GM12865 (cell line): ENCODE results near the gene WASHC1.
A peak's percentile ranks its signal among the peaks of the same experiment; 100 is the strongest.
"Not testable (repeated sequence)": the region's sequence is repeated elsewhere in the genome, so short reads cannot be mapped to it uniquely, and the experiment has no call there.

Source experiments
- DNase-seq: peaks from one replicate; pipeline ENCODE4 v3.0.0; 2010; ENCODE audit warnings: low read depth
- H3K4me3 ChIP-seq: 2 replicates; pipeline ENCODE4 v1.5.1; 2011; ENCODE audit warnings: mild to moderate bottlenecking, low read depth, low read length, control low read depth

Gene WASHC1, protein sequence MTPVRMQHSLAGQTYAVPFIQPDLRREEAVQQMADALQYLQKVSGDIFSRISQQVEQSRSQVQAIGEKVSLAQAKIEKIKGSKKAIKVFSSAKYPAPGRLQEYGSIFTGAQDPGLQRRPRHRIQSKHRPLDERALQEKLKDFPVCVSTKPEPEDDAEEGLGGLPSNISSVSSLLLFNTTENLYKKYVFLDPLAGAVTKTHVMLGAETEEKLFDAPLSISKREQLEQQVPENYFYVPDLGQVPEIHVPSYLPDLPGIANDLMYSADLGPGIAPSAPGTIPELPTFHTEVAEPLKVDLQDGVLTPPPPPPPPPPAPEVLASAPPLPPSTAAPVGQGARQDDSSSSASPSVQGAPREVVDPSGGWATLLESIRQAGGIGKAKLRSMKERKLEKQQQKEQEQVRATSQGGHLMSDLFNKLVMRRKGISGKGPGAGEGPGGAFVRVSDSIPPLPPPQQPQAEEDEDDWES

GRCh38 chr9:29356-29755 is at the start of gene WASHC1:
Gene WASHC1, minus strand, starts transcription at chr9:29456. Its CDS starts 4,457 bp downstream, at chr9:24999.
- DNase-seq = not testable (repeated sequence)
- H3K4me3 ChIP-seq = peak within 1 kb of the TSS; percentile 42

GRCh38 chr9:78333-78732 is 49.1 kb upstream of the WASHC1 start:
- not testable (repeated sequence) for H3K4me3 ChIP-seq, DNase-seq

DNA sequence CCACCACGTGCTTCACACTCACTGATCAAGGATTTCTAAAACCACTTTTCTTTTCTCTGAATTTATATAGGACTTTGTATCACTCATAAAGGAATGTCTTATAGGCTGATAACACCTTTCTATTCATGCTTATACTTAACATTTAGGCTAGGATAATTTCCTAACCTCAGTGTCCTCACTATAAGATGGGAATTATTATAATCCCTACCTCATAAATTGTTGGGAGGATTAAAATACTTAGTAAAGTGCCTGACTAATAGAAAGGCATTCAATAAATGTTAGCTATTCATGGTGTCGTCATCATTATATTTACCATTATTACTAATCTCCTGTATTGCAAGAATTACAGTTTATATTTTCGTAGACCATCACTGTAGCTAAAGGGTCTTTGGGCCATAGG is 47.1 kb upstream of the WASHC1 start:
- DNase-seq = not testable (repeated sequence)

GRCh38 chr9:73900-74525 is 44.8 kb upstream of the WASHC1 start:
- not testable (repeated sequence) for H3K4me3 ChIP-seq, DNase-seq

More for the DNA sequence above, 47.1 kb upstream of the WASHC1 start:
- not testable (repeated sequence) for H3K4me3 ChIP-seq

DNA sequence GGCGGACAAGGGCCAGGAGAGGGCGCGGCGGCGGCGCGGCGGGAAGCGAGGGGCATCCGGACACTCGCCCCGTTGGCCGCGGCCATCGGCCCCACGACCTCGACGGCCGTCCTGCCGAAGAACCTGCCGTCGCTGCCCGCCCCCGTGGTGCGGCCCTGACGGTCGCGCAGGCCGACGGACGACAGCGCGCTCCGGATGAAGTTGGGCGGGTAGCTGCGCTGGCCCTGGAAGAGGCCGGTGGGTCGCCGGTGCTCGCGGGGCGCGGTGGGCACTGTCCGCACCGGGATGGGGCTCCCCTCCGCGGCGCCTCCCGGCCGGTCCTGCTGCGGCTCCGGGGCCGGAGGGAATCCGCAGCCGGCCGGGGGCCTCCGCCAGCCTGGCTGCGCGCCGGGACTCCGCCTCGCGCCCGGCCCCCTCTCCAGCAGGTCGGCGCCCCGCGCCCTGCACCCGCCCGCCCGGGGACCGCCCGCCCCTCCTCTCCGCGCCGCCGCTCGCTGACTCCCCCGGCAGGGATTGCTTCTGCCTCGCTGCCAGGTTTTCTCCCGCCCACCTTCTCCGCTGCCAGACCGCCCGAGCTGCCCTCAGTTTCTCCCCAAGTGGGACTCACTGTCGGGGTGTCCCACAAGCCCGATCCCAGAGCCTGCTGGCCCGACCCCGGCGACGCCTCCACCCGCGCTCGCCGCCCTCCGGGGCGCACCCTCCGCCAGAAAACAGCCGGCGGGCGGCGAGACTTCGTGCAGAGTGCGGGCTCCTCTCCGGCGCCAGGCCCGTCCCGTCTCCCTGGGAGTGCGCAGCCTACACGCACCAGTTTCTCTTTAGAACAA is 44.0 kb upstream of the WASHC1 start:
- not testable (repeated sequence) for DNase-seq, H3K4me3 ChIP-seq

- not testable (repeated sequence) for H3K4me3 ChIP-seq, DNase-seq
These were observed 33.9 kb upstream of the WASHC1 start for GRCh38 chr9:63031-63629.

DNA sequence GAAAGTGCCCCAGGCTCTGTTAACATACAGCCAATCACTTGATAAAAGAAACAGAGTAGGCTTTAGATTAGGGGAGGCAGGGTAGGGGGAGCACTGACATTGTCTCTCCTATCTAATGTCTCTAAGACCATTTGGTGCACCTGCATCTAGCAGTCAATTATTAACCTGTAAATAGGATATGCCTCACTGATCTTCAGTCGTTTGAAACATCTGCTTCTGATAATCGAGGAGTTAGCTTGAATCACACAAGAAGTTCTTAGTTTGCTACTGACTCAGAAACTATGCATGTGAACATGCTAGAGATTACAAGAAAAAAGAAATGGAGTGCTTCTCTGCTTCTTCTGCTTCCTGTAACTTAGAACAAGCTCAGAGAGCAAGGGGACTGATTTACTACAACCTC is 23.4 kb upstream of the WASHC1 start:
- not testable (repeated sequence) for H3K4me3 ChIP-seq, DNase-seq

DNA sequence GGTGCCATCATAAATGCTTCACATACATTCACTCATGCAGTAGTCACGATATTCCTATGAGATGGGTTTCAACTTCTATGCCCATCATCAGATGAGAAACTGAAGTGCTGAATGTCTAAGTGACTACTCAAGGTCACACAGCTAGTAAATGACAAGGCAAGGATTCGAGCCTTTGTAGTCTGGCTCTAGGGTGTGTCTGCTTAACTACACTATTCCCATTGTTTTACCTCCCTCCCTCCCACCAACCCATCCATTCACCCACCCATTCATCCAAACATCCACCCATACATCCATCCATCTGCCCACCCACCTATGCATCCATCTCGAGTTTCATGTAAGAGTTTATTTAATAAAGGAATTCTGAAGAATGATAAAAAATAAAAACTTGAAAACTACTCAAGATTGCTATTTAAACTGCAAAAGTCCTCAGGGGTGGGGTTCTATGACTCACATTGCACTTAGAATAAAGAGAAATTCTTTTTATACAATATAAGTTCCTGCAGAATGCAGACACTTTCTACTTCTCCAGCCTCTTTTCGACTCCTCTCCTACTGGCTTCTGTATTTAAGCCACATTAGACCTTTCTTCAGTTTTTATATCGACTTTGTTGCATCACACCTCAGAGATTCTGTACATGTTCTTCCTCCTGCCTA is 19.1 kb upstream of the WASHC1 start:
- DNase-seq, H3K4me3 ChIP-seq: not testable (repeated sequence)

- not testable (repeated sequence) for H3K4me3 ChIP-seq, DNase-seq
These were observed 17.5 kb upstream of the WASHC1 start for GRCh38 chr9:46639-47271.

- DNase-seq, H3K4me3 ChIP-seq: not testable (repeated sequence)
These were observed 16.9 kb upstream of the WASHC1 start for GRCh38 chr9:46164-46563.

DNA sequence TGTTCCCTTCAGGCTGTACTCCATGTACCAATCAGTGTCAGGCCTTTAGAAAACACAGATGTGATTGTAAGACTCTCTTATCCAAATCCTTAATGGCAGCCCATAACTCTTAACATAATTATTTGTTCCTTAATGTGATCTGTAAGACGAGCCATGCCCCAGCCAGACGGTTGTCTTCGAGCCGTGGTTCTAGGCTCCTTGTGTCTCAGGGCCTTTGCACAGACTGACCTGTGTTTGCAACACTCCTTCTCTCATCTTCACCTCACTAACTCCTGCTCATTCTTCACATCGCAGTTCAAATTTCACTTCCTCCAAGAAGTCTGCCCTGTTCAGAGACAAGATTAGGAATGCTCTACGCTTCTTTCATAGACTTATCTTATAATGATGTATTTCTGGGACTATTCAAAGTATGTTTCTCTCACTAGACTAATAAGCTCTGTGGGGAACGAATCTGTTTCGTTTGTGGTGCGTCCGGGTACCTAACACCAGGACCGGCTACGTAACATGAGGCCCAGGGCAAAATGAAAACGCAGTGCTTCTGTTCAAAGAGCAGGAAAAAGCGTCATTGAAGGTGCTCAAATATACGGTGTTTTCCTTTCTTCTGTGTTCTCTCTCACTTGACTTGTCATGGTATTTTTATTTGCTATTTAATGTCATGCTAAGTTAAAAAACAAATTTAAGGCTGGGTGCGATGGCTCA is 16.1 kb upstream of the WASHC1 start:
- not testable (repeated sequence) for H3K4me3 ChIP-seq, DNase-seq

DNA sequence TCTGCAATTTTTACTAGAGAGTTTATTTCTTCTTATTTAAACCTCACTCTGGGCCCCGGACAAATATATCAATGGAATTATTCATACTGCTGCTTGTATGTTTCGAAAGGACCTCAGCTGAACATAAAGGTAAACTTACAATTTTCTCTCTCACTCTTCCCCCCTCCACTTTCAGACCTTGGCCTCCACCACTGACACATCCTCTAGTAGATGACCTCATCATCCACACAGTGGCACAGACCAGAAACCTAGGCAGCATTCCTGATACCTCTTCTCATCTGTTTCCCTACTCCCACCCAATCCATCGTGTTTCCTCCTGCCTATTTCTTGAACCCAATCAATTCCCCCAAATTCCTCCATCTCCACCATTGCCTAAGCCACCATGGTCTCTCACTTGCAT is 15.2 kb upstream of the WASHC1 start:
- not testable (repeated sequence) for H3K4me3 ChIP-seq, DNase-seq

DNA sequence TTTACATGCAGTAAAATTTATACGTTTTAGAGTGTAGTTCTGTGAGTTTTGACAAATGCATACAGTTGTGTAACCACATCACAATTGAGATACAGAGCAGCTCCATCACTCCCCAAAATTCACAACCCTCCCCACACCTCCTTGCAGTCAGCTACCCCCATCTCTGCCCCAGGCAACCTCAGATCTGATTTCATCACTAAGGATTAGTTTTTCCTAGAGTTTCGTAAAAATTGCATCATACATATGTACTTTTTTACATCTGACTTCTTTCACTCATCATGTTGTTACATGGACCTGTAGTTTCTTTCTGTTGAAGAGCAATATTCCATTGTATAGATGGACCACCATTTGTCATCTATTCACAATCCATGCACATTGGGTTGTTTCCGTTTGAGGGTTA is 14.4 kb upstream of the WASHC1 start:
- H3K4me3 ChIP-seq, DNase-seq: not testable (repeated sequence)

DNA sequence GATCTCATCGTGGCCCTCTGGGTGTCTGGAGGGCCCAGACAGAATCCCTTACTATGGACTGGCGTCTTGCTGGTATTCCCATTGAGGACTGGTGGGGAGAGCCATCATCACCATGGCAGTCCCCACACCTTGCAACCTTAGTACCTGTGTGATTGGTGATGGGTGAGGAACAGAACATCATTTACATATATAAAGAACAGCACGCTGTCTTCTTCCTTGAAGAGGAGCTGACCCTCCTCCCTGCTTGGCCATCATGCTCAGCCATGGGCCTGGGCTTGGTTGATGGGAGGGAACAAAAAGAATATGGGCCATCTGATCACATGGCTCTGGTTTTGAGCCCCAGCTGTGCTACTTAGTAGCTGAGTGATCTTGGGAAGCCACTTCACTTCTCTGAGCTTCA is 13.9 kb upstream of the WASHC1 start:
- H3K4me3 ChIP-seq, DNase-seq: not testable (repeated sequence)

DNA sequence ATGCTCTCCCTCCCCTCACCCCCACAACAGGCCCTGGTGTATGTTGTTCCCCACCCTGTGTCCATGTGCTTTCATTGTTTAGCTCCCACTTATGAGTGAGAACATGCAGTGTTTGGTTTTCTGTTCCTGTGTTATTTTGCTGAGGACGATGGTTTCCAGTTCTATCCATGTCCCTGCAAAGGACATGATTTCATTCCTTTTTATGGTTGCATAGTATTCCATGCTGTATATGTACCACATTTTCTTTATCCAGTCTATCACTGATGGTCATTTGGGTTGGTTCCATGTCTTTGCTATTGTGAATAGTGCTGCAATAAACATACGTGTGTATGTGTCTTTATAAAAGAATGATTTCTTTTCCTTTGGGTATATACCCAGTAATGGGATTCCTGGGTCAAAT is 12.6 kb upstream of the WASHC1 start:
- H3K4me3 ChIP-seq = not testable (repeated sequence)

GRCh38 chr9:41261-41676 is 12.0 kb upstream of the WASHC1 start:
- not testable (repeated sequence) for DNase-seq, H3K4me3 ChIP-seq

More for the DNA sequence above, 12.6 kb upstream of the WASHC1 start:
- not testable (repeated sequence) for DNase-seq

GRCh38 chr9:32308-32707 is 3.1 kb upstream of the WASHC1 start:
- not testable (repeated sequence) for DNase-seq, H3K4me3 ChIP-seq

DNA sequence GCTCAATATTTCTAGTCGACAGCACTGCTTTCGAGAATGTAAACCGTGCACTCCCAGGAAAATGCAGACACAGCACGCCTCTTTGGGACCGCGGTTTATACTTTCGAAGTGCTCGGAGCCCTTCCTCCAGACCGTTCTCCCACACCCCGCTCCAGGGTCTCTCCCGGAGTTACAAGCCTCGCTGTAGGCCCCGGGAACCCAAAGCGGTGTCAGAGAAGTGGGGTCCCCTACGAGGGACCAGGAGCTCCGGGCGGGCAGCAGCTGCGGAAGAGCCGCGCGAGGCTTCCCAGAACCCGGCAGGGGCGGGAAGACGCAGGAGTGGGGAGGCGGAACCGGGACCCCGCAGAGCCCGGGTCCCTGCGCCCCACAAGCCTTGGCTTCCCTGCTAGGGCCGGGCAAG is 481 bp downstream of the WASHC1 start:
- peak overlapping the region; percentile 42 for H3K4me3 ChIP-seq
- not testable (repeated sequence) for DNase-seq
